KMS-11 (cell line): Measurements from ENCODE around the gene PTPN23.
"Not testable (repeated sequence)": the region's sequence is repeated elsewhere in the genome, so short reads cannot be mapped to it uniquely, and the experiment has no call there.

Experiments used
- H2AFZ ChIP-seq: fragments of 200-600 bp; sonication (generic); 2 replicates; pipeline ENCODE4 v1.6.1; 2016; ENCODE audit warnings: antibody characterized with exemption, mixed run types, low read depth
- H3K27ac ChIP-seq: fragments of 200-600 bp; sonication (generic); 2 replicates; pipeline ENCODE4 v1.6.1; 2016; ENCODE audit warnings: mild to moderate bottlenecking, mixed run types
- H3K27me3 ChIP-seq: fragments of 200-600 bp; sonication (generic); 2 replicates; pipeline ENCODE4 v1.6.1; 2017; ENCODE audit warnings: mild to moderate bottlenecking, low read depth, mixed run types, moderate library complexity; ENCODE audit not compliant: insufficient read depth
- H3K36me3 ChIP-seq: fragments of 200-600 bp; sonication (generic); 2 replicates; pipeline ENCODE4 v1.6.1; 2017; ENCODE audit warnings: mild to moderate bottlenecking, mixed run types; ENCODE audit not compliant: insufficient read depth
- H3K4me1 ChIP-seq: fragments of 200-600 bp; sonication (generic); 2 replicates; pipeline ENCODE4 v1.6.1; 2016; ENCODE audit warnings: mild to moderate bottlenecking, low read depth, mixed run types; ENCODE audit not compliant: poor library complexity, severe bottlenecking
- H3K4me2 ChIP-seq: fragments of 200-600 bp; sonication (generic); 2 replicates; pipeline ENCODE4 v1.7.0; 2016; ENCODE audit warnings: mild to moderate bottlenecking, mixed run types
- H3K4me3 ChIP-seq: fragments of 200-600 bp; sonication (generic); IDR thresholded peaks from 2 replicates; pipeline ENCODE4 v1.6.1; 2017; ENCODE audit warnings: low read depth, low read length, mixed read lengths; ENCODE audit not compliant: insufficient read depth
- H3K79me2 ChIP-seq: fragments of 200-600 bp; sonication (generic); 2 replicates; pipeline ENCODE4 v1.6.1; 2016; ENCODE audit warnings: low read depth, mixed run types; ENCODE audit not compliant: insufficient read depth
- H3K9ac ChIP-seq: fragments of 200-600 bp; sonication (generic); 2 replicates; pipeline ENCODE4 v1.6.1; 2016; ENCODE audit warnings: mild to moderate bottlenecking, mixed run types
- H4K20me1 ChIP-seq: fragments of 200-600 bp; sonication (generic); 2 replicates; pipeline ENCODE4 v1.6.1; 2016; ENCODE audit warnings: mild to moderate bottlenecking, mixed run types; ENCODE audit not compliant: insufficient read depth
- CTCF ChIP-seq: fragments of 200-600 bp; sonication (generic); conservative IDR thresholded peaks from 2 replicates; pipeline ENCODE4 v1.6.1; 2017; ENCODE audit warnings: low read depth, mild to moderate bottlenecking, antibody characterized with exemption, low read length, moderate library complexity, mixed read lengths

The PTPN23 gene

GRCh38 chr3:47444103-47444502 lies 63.3 kb downstream of the PTPN23 start:
- Histone ChIP-seq H3K79me2 (no peaks in the 10 kb centered on the region), H3K4me2 (no peak overlapping the region), H3K4me3 (no peak overlapping the region), H3K9ac (no peak overlapping the region), H2AFZ (no peak overlapping the region), H3K36me3 (no peaks in the 10 kb centered on the region), H4K20me1 (no peaks in the 10 kb centered on the region), H3K27ac (no peak overlapping the region), H3K27me3 (no peaks in the 10 kb centered on the region), H3K4me1 (no peaks in the 10 kb centered on the region)
- no peak for TF ChIP-seq CTCF

GRCh38 chr3:47452453-47453215 lies 71.8 kb downstream of the PTPN23 start:
- TF ChIP-seq CTCF, result no peak
- Histone ChIP-seq H3K4me2 (no peak overlapping the region), H3K79me2 (no peaks in the 10 kb centered on the region; the same call in 1 of the 2 replicates), H3K4me1 (peaks cover 6% of the 10 kb centered on the region), H2AFZ (no peak overlapping the region), H3K36me3 (no peaks in the 10 kb centered on the region), H3K4me3 (no peak overlapping the region), H4K20me1 (no peaks in the 10 kb centered on the region), H3K27ac (no peak overlapping the region), H3K9ac (no peak overlapping the region), H3K27me3 (no peaks in the 10 kb centered on the region)

GRCh38 chr3:47455806-47456452 lies 75.1 kb downstream of the PTPN23 start:
- peaks cover 6% of the 10 kb centered on the region for H3K4me1 ChIP-seq
- no peak overlapping the region for H3K4me2 ChIP-seq
- no peak overlapping the region for H3K27ac ChIP-seq
- no peaks in the 10 kb centered on the region for H3K36me3 ChIP-seq
- H2AFZ ChIP-seq, result no peak overlapping the region
- no peak for TF ChIP-seq CTCF
- H3K79me2 ChIP-seq, result no peaks in the 10 kb centered on the region; the same call in 1 of the 2 replicates
- no peaks in the 10 kb centered on the region for H3K27me3 ChIP-seq
- no peaks in the 10 kb centered on the region for H4K20me1 ChIP-seq
- no peak overlapping the region for H3K9ac ChIP-seq
- no peak overlapping the region for H3K4me3 ChIP-seq

- Histone ChIP-seq H3K27me3 (no peaks in the 10 kb centered on the region), H4K20me1 (no peaks in the 10 kb centered on the region), H3K79me2 (no peaks in the 10 kb centered on the region; the same call in 1 of the 2 replicates), H3K9ac (no peak overlapping the region), H3K4me1 (peaks cover 6% of the 10 kb centered on the region), H3K27ac (no peak overlapping the region), H3K4me2 (no peak overlapping the region), H3K36me3 (no peaks in the 10 kb centered on the region), H3K4me3 (no peak overlapping the region), H2AFZ (no peak overlapping the region)
- TF ChIP-seq CTCF, result no peak
Observed at GRCh38 chr3:47456984-47457383, 76.2 kb downstream of the PTPN23 start.

- H3K4me2 ChIP-seq, H3K27ac ChIP-seq, H3K9ac ChIP-seq, H3K27me3 ChIP-seq, H3K79me2 ChIP-seq, H3K36me3 ChIP-seq, H4K20me1 ChIP-seq, H3K4me3 ChIP-seq, H3K4me1 ChIP-seq, H2AFZ ChIP-seq: not testable (repeated sequence)
Observed at GRCh38 chr3:47459534-47460085, 78.8 kb downstream of the PTPN23 start.
